ENCODE data around the gene NCL.

The NCL gene, protein sequence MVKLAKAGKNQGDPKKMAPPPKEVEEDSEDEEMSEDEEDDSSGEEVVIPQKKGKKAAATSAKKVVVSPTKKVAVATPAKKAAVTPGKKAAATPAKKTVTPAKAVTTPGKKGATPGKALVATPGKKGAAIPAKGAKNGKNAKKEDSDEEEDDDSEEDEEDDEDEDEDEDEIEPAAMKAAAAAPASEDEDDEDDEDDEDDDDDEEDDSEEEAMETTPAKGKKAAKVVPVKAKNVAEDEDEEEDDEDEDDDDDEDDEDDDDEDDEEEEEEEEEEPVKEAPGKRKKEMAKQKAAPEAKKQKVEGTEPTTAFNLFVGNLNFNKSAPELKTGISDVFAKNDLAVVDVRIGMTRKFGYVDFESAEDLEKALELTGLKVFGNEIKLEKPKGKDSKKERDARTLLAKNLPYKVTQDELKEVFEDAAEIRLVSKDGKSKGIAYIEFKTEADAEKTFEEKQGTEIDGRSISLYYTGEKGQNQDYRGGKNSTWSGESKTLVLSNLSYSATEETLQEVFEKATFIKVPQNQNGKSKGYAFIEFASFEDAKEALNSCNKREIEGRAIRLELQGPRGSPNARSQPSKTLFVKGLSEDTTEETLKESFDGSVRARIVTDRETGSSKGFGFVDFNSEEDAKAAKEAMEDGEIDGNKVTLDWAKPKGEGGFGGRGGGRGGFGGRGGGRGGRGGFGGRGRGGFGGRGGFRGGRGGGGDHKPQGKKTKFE

DNA sequence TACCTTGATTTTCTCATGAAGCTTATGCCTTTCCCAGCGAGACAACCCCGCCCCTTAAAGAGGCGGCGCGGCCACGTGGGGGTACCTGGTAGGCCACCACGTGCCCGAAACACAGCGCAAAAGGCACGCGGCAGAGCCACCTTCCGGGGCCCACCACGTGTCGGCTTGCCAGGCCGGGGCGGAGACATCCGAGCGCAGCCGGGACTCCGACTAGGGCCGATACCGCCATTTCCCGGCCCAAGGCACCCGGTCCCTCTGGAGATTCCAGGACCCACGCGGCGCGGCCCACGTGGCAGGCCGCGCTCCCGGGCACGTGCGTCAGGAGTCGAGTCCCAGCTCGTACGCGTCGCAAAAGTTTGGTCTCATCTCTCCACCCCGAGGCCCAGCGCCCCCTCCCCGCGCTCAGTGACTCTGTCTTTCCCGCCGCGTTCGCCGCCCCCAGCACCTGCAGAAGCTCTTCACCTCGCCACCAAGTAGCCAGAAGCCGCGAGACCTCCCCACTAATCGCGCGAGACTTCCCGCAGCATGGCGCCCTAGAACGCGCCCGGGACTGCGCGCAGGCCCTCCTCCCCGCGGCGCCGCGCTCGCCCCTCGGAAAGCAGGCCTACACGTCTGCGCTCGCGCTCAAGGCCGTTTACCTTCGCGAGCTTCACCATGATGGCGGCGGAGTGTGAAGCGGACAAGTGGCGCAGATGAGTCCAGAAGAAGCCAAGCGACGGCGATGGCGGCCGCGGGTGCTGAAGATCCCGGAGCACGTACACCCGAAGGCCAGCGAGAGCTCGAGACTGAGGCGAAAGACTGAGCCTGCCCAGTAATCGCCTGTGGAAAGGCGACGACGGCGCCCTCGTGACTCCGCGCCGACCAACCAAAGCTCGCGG is at the start of gene NCL:
Gene NCL, minus strand, starts transcription at position 787 of the 878 bp plus-strand sequence. Its CDS starts 131 bp downstream, at position 656.
- H3K9ac ChIP-seq (ENCODE audit: low read depth in 1 of 2, low read length in 2 of 2): peak within 1 kb of the TSS; percentile 89 to 97
- peaks cover 37 to 40% of the 10 kb centered on the region in 2 donors for H3K36me3 ChIP-seq (ENCODE audit: control insufficient read depth in 2 of 2, insufficient read depth in 2 of 2, low read length in 2 of 2)
- H3K27me3 ChIP-seq (ENCODE audit: control insufficient read depth in 2 of 2, insufficient read depth in 2 of 2, low read length in 2 of 2): no peaks in the 10 kb centered on the region
- H3K9me3 ChIP-seq (ENCODE audit: control insufficient read depth in 2 of 2, low read length in 2 of 2): no peaks in the 10 kb centered on the region
- peaks cover 18 to 19% of the 10 kb centered on the region in 2 donors for H3K4me1 ChIP-seq (ENCODE audit: control insufficient read depth in 2 of 2, insufficient read depth in 2 of 2, low read length in 2 of 2)
- peak within 1 kb of the TSS; percentile 88 to 92 for H3K4me3 ChIP-seq (ENCODE audit: low read length in 2 of 2)
- H3K27ac ChIP-seq (ENCODE audit: low read depth in 2 of 2, low read length in 2 of 2): peak within 1 kb of the TSS; percentile 99 to 100

DNA sequence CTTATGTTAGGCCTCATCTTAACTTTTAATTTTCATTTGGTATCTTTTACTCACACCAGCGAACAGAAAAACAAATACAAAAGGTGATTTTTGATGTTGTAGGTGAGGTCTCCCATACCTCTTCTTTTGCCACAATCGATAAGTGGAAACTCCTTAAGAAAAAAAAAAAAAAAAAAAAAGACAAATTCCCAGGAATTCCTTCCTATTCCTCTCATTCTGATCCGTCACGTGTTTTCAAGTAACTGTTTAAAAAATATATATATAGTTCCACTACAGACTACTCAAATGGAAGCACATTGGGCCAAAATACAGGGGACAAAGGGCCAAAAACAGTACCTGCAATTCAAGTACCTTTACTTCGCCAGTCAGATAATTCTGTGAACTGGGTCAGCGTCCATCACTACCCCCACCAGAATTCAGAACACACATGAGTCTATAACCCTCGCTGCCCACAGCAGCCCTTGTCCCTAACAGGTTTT is 49.5 kb upstream of the NCL start:
- Histone ChIP-seq H3K9ac (ENCODE audit: low read depth in 1 of 2, low read length in 2 of 2) (peak overlapping the region; percentile 73 to 95), H3K4me3 (ENCODE audit: low read length in 2 of 2) (peak overlapping the region; percentile 80 to 83), H3K27me3 (ENCODE audit: control insufficient read depth in 2 of 2, insufficient read depth in 2 of 2, low read length in 2 of 2) (no peaks in the 10 kb centered on the region), H3K9me3 (ENCODE audit: control insufficient read depth in 2 of 2, low read length in 2 of 2) (no peaks in the 10 kb centered on the region), H3K4me1 (ENCODE audit: control insufficient read depth in 2 of 2, insufficient read depth in 2 of 2, low read length in 2 of 2) (peaks cover 2 to 5% of the 10 kb centered on the region in 2 donors), H3K36me3 (ENCODE audit: control insufficient read depth in 2 of 2, insufficient read depth in 2 of 2, low read length in 2 of 2) (no peaks in the 10 kb centered on the region), H3K27ac (ENCODE audit: low read depth in 2 of 2, low read length in 2 of 2) (peak overlapping the region; percentile 78 to 84)

DNA sequence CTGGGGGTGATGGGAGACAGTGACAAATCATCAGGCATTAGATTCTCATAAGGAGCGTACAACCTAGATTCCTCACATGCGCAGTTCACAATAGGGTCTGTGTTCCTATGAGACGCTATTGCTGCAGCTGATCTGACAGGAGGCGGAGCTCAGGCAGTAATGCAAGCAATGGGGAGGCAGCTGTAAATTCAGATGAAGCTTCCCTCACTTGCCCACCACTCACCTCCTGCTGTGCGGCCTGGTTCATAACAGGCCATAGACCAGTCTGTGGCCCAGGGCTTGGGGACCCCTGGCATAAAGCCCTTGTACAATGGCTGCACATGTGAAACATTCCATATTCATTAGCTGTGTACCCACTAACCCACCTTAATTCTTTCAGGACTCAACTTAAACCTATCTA is 47.9 kb upstream of the NCL start:
- Histone ChIP-seq H3K36me3 (ENCODE audit: control insufficient read depth in 2 of 2, insufficient read depth in 2 of 2, low read length in 2 of 2) (no peaks in the 10 kb centered on the region), H3K4me3 (ENCODE audit: low read length in 2 of 2) (no peak overlapping the region), H3K4me1 (ENCODE audit: control insufficient read depth in 2 of 2, insufficient read depth in 2 of 2, low read length in 2 of 2) (peaks cover 2 to 5% of the 10 kb centered on the region in 2 donors), H3K9me3 (ENCODE audit: control insufficient read depth in 2 of 2, low read length in 2 of 2) (no peaks in the 10 kb centered on the region), H3K27ac (ENCODE audit: low read depth in 2 of 2, low read length in 2 of 2) (no peak overlapping the region), H3K9ac (ENCODE audit: low read depth in 1 of 2, low read length in 2 of 2) (no peak overlapping the region), H3K27me3 (ENCODE audit: control insufficient read depth in 2 of 2, insufficient read depth in 2 of 2, low read length in 2 of 2) (no peaks in the 10 kb centered on the region)

- H3K9me3 ChIP-seq (ENCODE audit: control insufficient read depth in 2 of 2, low read length in 2 of 2): no peaks in the 10 kb centered on the region
- H3K27ac ChIP-seq (ENCODE audit: low read depth in 2 of 2, low read length in 2 of 2): no peak overlapping the region
- H3K4me3 ChIP-seq (ENCODE audit: low read length in 2 of 2): no peak overlapping the region
- no peaks in the 10 kb centered on the region for H3K36me3 ChIP-seq (ENCODE audit: control insufficient read depth in 2 of 2, insufficient read depth in 2 of 2, low read length in 2 of 2)
- no peak overlapping the region for H3K9ac ChIP-seq (ENCODE audit: low read depth in 1 of 2, low read length in 2 of 2)
- H3K27me3 ChIP-seq (ENCODE audit: control insufficient read depth in 2 of 2, insufficient read depth in 2 of 2, low read length in 2 of 2): no peaks in the 10 kb centered on the region
- H3K4me1 ChIP-seq (ENCODE audit: control insufficient read depth in 2 of 2, insufficient read depth in 2 of 2, low read length in 2 of 2): no peaks in the 10 kb centered on the region
Observed at GRCh38 chr2:231503766-231504165, 39.5 kb upstream of the NCL start.

GRCh38 chr2:231502596-231502995 is 38.3 kb upstream of the NCL start:
- Histone ChIP-seq H3K36me3 (ENCODE audit: control insufficient read depth in 2 of 2, insufficient read depth in 2 of 2, low read length in 2 of 2) (no peaks in the 10 kb centered on the region), H3K4me1 (ENCODE audit: control insufficient read depth in 2 of 2, insufficient read depth in 2 of 2, low read length in 2 of 2) (no peaks in the 10 kb centered on the region), H3K27me3 (ENCODE audit: control insufficient read depth in 2 of 2, insufficient read depth in 2 of 2, low read length in 2 of 2) (no peaks in the 10 kb centered on the region), H3K4me3 (ENCODE audit: low read length in 2 of 2) (no peak overlapping the region), H3K9me3 (ENCODE audit: control insufficient read depth in 2 of 2, low read length in 2 of 2) (no peaks in the 10 kb centered on the region), H3K9ac (ENCODE audit: low read depth in 1 of 2, low read length in 2 of 2) (no peak overlapping the region), H3K27ac (ENCODE audit: low read depth in 2 of 2, low read length in 2 of 2) (no peak overlapping the region)

GRCh38 chr2:231497651-231498050 is 33.4 kb upstream of the NCL start:
- no peaks in the 10 kb centered on the region for H3K27me3 ChIP-seq (ENCODE audit: control insufficient read depth in 2 of 2, insufficient read depth in 2 of 2, low read length in 2 of 2)
- no peak overlapping the region for H3K27ac ChIP-seq (ENCODE audit: low read depth in 2 of 2, low read length in 2 of 2)
- no peak overlapping the region for H3K9ac ChIP-seq (ENCODE audit: low read depth in 1 of 2, low read length in 2 of 2)
- no peaks in the 10 kb centered on the region for H3K4me1 ChIP-seq (ENCODE audit: control insufficient read depth in 2 of 2, insufficient read depth in 2 of 2, low read length in 2 of 2)
- H3K9me3 ChIP-seq (ENCODE audit: control insufficient read depth in 2 of 2, low read length in 2 of 2): no peaks in the 10 kb centered on the region
- no peaks in the 10 kb centered on the region for H3K36me3 ChIP-seq (ENCODE audit: control insufficient read depth in 2 of 2, insufficient read depth in 2 of 2, low read length in 2 of 2)
- H3K4me3 ChIP-seq (ENCODE audit: low read length in 2 of 2): no peak overlapping the region

GRCh38 chr2:231494669-231495068 is 30.4 kb upstream of the NCL start:
- no peak overlapping the region for H3K27ac ChIP-seq (ENCODE audit: low read depth in 2 of 2, low read length in 2 of 2)
- no peaks in the 10 kb centered on the region for H3K4me1 ChIP-seq (ENCODE audit: control insufficient read depth in 2 of 2, insufficient read depth in 2 of 2, low read length in 2 of 2)
- no peak overlapping the region for H3K9ac ChIP-seq (ENCODE audit: low read depth in 1 of 2, low read length in 2 of 2)
- H3K27me3 ChIP-seq (ENCODE audit: control insufficient read depth in 2 of 2, insufficient read depth in 2 of 2, low read length in 2 of 2): no peaks in the 10 kb centered on the region
- no peaks in the 10 kb centered on the region for H3K36me3 ChIP-seq (ENCODE audit: control insufficient read depth in 2 of 2, insufficient read depth in 2 of 2, low read length in 2 of 2)
- H3K4me3 ChIP-seq (ENCODE audit: low read length in 2 of 2): no peak overlapping the region
- H3K9me3 ChIP-seq (ENCODE audit: control insufficient read depth in 2 of 2, low read length in 2 of 2): no peaks in the 10 kb centered on the region

DNA sequence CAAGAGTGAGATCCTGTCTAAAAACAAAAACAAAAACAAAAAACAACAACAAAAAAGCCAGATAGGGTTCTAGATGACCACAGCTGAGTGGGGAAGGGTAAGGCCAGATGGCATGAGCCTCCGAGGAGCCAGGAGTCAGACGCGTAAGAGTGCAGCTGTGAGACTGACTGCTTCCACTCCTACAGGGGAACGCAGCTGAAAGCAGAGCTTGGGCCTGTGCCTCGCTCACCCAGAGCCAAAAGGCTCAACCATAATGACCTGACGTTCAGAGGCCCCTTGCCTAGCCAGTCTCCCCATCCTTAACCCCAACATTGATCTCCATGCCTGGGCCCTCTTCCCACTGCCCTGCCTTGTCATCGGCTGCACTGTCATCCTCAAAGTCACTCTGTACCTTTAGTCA is 26.5 kb upstream of the NCL start:
- H3K27me3 ChIP-seq (ENCODE audit: control insufficient read depth in 2 of 2, insufficient read depth in 2 of 2, low read length in 2 of 2): no peaks in the 10 kb centered on the region
- H3K4me1 ChIP-seq (ENCODE audit: control insufficient read depth in 2 of 2, insufficient read depth in 2 of 2, low read length in 2 of 2): no peaks in the 10 kb centered on the region
- no peaks in the 10 kb centered on the region for H3K9me3 ChIP-seq (ENCODE audit: control insufficient read depth in 2 of 2, low read length in 2 of 2)
- no peak overlapping the region for H3K4me3 ChIP-seq (ENCODE audit: low read length in 2 of 2)
- no peak overlapping the region for H3K27ac ChIP-seq (ENCODE audit: low read depth in 2 of 2, low read length in 2 of 2)
- no peak overlapping the region for H3K9ac ChIP-seq (ENCODE audit: low read depth in 1 of 2, low read length in 2 of 2)
- H3K36me3 ChIP-seq (ENCODE audit: control insufficient read depth in 2 of 2, insufficient read depth in 2 of 2, low read length in 2 of 2): no peaks in the 10 kb centered on the region

- H3K27ac ChIP-seq (ENCODE audit: low read depth in 2 of 2, low read length in 2 of 2): no peak overlapping the region
- H3K36me3 ChIP-seq (ENCODE audit: control insufficient read depth in 2 of 2, insufficient read depth in 2 of 2, low read length in 2 of 2): no peaks in the 10 kb centered on the region
- no peak overlapping the region for H3K4me3 ChIP-seq (ENCODE audit: low read length in 2 of 2)
- H3K9me3 ChIP-seq (ENCODE audit: control insufficient read depth in 2 of 2, low read length in 2 of 2): no peaks in the 10 kb centered on the region
- no peak overlapping the region for H3K9ac ChIP-seq (ENCODE audit: low read depth in 1 of 2, low read length in 2 of 2)
- no peaks in the 10 kb centered on the region for H3K4me1 ChIP-seq (ENCODE audit: control insufficient read depth in 2 of 2, insufficient read depth in 2 of 2, low read length in 2 of 2)
- H3K27me3 ChIP-seq (ENCODE audit: control insufficient read depth in 2 of 2, insufficient read depth in 2 of 2, low read length in 2 of 2): no peaks in the 10 kb centered on the region
Observed at GRCh38 chr2:231489990-231490389, 25.7 kb upstream of the NCL start.

Data from mucosa of rectum (tissue), 2 donors.